GM15510 (cell line): ENCODE measurements around the gene ABCA6.

ENCODE experiments used
- POLR2A ChIP-seq: IDR thresholded peaks from 3 replicates; pipeline ENCODE4 v1.6.1; 2011; ENCODE audit warnings: borderline replicate concordance; ENCODE audit not compliant: insufficient read length; ENCODE audit errors: extremely low read depth

Gene ABCA6

GRCh38 chr17:69147460-69147859 lies 5.8 kb upstream of the ABCA6 start:
- no peak for TF ChIP-seq POLR2A

- TF ChIP-seq POLR2A: no peak
These were observed 2.9 kb upstream of the ABCA6 start for GRCh38 chr17:69144331-69145255.

DNA sequence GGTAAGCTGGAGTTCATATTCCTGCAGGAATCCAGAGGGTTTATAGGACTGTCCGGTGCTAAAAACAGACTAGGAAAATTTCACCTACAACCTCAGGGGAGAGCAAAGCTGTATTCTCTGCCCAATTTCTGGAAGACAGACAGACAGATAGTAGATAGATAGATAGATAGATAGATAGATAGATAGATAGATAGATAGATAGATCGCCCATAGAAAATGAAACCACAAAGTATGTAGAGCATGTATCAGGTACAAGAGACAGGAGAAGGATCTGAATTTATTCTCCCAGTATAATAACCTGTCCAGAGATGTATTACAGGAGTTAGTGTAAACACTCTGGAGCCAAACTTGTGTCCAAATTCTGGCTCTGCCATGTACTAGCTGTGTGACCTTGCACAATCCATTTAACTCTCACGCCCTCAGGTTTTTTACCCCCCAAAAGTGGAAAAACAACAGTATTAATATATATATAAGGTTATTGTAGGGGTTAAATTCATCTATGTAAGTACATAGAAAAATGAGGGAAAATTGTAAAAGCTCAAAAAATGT lies 2.1 kb upstream of the ABCA6 start:
- TF ChIP-seq POLR2A: no peak

DNA sequence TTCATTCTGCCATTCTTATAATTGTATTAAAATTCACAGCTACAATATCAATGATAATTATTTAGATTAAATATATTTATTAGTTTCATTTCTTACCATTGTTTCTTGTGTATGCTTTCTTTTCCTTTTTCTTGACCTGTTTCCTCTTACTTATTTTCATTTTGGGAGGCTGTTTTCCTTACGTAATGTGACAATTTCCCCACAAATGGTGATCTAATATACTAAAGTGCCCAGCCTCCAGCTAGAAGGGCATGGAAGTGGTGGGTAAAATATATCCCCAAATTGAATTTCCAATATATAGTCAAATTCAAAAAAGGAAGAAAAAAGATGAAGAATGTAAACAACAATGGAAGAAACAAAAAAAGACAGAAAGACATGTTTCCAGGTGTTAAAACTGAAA lies 1.5 kb upstream of the ABCA6 start:
- no peak for TF ChIP-seq POLR2A

DNA sequence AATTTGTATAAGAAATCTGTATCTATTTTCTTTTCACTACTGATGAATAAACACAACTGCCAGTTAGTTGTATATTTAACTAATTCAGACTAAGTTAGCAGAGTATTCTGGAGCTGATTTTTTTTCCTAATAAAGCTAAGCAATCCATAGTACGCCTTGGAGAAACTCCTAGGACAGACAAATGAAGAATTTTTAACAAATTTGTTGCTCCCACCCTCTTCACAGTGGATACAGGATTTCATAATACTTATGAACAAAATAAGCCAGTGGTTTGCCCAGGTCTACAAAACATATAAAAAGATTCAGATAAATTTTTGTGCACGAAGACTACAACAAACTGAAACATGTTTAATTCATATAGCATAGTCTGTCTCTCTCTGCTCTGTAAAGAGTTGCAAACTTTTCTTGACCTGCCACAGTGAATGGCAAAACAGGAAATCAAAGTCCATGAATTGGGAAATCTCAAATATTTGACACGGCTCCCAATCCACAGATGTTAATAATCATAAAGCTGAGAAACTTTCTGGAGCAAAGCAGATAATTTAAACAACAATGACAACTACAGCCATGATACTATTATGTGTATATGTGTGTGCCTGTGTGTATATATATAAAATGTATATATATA lies 594 bp upstream of the ABCA6 start:
- TF ChIP-seq POLR2A: no peak

- TF ChIP-seq POLR2A: no peak
These were observed 7.6 kb downstream of the ABCA6 start for GRCh38 chr17:69134112-69134511.

GRCh38 chr17:69130627-69131296 lies 10.9 kb downstream of the ABCA6 start:
- no peak for TF ChIP-seq POLR2A

- TF ChIP-seq POLR2A: no peak
These were observed 18.1 kb downstream of the ABCA6 start for GRCh38 chr17:69123626-69124025.

DNA sequence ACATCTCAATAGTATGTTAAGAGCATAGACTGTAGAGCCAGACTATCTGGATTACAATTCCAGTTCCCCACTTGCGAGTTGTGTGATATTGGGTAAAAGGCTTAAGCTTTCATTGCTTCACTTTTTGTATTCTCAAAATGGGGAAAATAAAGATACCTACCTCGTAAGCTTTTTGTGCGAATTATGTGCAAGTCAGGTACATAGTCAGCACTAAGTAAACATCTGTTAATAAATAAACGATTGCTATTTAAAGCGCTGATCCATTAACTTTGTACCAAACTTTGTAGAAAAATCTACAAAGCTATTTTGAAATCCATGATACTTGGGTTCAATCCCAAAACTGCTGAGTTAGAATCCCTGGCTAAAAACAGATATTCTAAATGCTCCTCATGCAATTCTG lies 19.6 kb downstream of the ABCA6 start:
- TF ChIP-seq POLR2A: no peak

DNA sequence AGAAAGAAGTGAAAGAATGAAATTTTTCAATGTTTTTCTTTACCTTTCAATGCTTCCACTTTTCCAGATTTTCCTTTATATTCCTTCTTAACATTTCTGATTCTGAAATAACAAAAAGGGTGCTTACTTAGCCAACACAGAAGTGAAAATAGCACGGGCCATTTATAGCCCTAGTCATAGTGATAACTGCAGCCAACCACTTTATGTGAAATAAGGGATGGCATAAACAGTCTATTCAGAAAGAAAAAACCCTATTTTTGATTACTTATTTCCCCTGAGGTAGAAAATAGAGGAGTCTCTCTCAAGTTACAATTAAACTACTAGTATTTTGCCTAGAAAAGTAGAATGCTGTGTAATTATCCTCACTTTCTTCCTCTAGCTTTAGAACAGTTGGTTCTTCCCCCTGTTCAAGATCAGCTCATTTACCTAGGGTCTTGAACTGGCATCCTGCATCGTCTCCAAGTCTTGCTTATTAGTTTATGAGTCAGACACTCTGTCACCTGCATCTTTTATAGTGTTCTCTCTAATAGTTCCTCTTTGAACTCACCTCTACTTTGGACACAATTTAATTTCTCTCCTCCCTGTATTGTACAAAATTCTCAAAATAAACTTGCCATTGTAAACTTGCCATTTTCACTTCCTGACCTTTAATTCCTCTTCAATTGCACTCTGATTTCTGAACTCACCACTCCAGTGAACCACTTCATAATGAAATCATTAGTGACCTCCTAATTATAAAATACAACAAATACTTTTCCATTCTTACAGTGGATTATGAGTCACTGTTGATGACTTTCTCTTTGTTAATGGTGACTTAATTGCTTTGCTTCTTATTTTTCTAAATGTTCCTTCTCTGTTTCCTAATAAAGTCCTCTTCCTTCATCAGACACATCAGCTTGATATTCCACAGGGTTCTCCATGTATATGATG lies 23.6 kb downstream of the ABCA6 start:
- peak; percentile 28 for TF ChIP-seq POLR2A

- TF ChIP-seq POLR2A: no peak
These were observed 29.9 kb downstream of the ABCA6 start for GRCh38 chr17:69111794-69112193.

DNA sequence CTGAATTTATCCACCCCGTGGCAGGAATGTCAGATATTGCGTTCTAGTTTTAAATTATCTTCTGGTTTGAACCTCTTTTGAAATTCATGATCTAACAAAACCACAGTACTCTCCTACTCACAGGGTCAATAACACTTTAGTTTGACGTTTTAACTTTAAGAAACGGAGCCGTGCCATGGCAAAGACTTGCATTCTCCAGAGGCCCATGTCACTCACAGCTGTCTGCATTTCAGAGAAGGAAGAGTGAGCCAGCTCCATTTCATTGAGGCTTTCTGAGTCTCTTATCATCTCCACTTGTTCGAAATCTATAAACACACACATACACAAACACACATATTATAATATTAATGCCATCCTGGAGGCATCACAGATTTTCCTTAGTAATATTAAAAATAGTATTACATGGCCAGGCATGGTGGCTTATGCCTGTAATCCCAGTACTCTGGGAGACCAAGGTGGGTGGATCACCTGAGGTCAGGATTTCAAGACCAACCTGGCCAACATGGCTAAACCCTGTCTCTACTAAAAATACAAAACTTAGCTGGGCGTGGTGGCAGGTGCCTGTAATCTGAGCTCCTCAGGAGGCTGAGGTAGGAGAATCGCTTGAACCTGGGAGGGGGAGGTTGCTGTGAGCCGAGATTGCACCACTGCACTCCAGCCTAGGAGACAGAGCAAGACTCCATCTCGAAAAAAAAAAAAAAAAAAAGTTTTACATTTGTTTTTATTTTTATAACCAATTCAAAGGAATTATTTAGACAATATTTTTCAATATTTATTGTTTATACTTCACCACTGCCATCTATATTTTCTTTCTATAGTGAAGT lies 35.6 kb downstream of the ABCA6 start:
- TF ChIP-seq POLR2A: no peak

DNA sequence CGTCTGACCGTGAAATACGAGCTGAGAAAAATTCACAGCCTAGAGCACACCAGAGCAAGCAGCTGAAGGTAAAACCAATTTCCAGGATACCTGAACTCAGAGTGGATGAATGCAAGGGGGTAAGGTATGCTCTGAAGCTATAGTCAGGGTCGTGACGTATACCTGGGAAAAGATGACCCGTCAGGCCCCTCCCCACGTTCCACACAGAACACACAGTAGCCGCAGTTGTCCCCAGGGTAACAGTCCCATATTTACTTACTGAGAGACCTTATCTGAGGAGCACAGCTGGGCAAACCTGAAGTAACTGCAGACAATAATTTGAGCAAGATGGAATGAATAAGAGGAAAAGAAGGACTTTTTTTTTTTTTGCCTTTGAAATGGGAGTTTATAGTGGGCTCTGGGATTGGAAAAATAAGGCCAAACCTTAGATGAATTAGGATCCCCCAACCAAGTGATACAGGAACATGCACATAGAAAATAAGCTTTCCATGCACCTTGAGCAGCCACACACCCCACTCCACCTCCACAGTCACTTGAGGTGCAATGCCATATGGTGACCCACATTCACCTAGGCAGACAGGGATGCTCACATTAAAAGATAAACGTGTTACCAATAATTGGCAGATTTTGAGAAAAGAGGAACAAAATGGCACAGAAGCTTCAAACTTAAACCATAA lies 38.0 kb downstream of the ABCA6 start:
- no peak for TF ChIP-seq POLR2A

DNA sequence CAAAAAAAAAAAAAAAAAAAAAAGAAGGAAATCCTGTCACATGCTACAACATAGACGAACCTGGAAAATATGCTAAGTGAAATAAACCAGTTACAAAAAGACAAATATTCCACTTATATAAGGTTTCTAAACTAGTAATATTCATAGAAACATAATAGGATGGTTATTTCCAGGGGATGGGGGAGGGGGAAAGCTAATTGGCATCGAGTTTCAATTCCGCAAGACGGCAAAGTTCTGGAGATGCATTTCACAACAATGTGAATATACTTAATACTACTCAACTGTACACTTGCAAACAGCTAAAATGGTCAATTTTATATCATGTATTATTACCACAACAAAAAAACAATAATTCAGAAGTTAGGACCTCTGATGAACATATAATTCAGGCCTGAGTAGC lies 43.1 kb downstream of the ABCA6 start:
- TF ChIP-seq POLR2A: no peak

GRCh38 chr17:69096541-69096940 lies 45.2 kb downstream of the ABCA6 start:
- TF ChIP-seq POLR2A: no peak
